ENCODE data around the gene OSBPL5.

Gene OSBPL5

GRCh38 chr11:3163241-3163981 is 1.7 kb downstream of the OSBPL5 start:
- no peak for DNase-seq

GRCh38 chr11:3162410-3163240 is 2.5 kb downstream of the OSBPL5 start:
- DNase-seq, result no peak

- DNase-seq, result no peak
These were observed 3.2 kb downstream of the OSBPL5 start for GRCh38 chr11:3161720-3162409.

- DNase-seq, result no peak
These were observed 3.8 kb downstream of the OSBPL5 start for GRCh38 chr11:3161309-3161708.

GRCh38 chr11:3160252-3161031 is 4.7 kb downstream of the OSBPL5 start:
- no peak for DNase-seq

- DNase-seq, result no peak
These were observed 5.6 kb downstream of the OSBPL5 start for GRCh38 chr11:3159296-3160190.

GRCh38 chr11:3158821-3159220 is 6.3 kb downstream of the OSBPL5 start:
- DNase-seq, result no peak

- no peak for DNase-seq
These were observed 6.9 kb downstream of the OSBPL5 start for GRCh38 chr11:3158131-3158591.

- DNase-seq, result peak; percentile 14
These were observed 7.6 kb downstream of the OSBPL5 start for GRCh38 chr11:3157381-3158130.

- no peak for DNase-seq
These were observed 8.3 kb downstream of the OSBPL5 start for GRCh38 chr11:3156661-3157311.

- DNase-seq, result no peak
These were observed 8.8 kb downstream of the OSBPL5 start for GRCh38 chr11:3156282-3156660.

- DNase-seq, result no peak
These were observed 9.3 kb downstream of the OSBPL5 start for GRCh38 chr11:3155691-3156258.

GRCh38 chr11:3155216-3155615 is 9.9 kb downstream of the OSBPL5 start:
- DNase-seq, result no peak

- no peak for DNase-seq
These were observed 11.0 kb downstream of the OSBPL5 start for GRCh38 chr11:3154001-3154599.

- no peak for DNase-seq
These were observed 11.7 kb downstream of the OSBPL5 start for GRCh38 chr11:3153291-3153861.

- DNase-seq, result no peak
These were observed 12.5 kb downstream of the OSBPL5 start for GRCh38 chr11:3152471-3153110.

- DNase-seq, result no peak
These were observed 14.4 kb downstream of the OSBPL5 start for GRCh38 chr11:3150726-3151125.

GRCh38 chr11:3149852-3150188 is 15.3 kb downstream of the OSBPL5 start:
- no peak for DNase-seq
